Aorta (tissue), 5 donors: Measurements from ENCODE around the gene SPRR1B. TPM values are rescaled to one million over a fixed set of nuclear protein-coding genes. Genes with fewer than 3 reads are reported as not detected.
"Not testable (repeated sequence)": the region's sequence is repeated elsewhere in the genome, so short reads cannot be mapped to it uniquely, and the experiment has no call there.

ENCODE experiments used
- ATAC-seq: fragments of 200-7000 bp; cut with Tn5 transposase; one replicate; pipeline ENCODE4 v1.9.1; 2022; ENCODE audit warnings: moderate library complexity; ENCODE audit not compliant: low FRiP score
- DNase-seq, 2 donors: peaks; one replicate each; pipeline ENCODE4 v3.0.0-alpha.2; 2020
- H3K27ac ChIP-seq, 2 donors: one replicate each; pipeline ENCODE4 v1.5.1; 2013; ENCODE audit warnings: low read length in 2 of 2, mild to moderate bottlenecking in 2 of 2, moderate library complexity in 2 of 2, control low read depth in 1 of 2, inconsistent platforms in 1 of 2, low read depth in 1 of 2
- H3K27me3 ChIP-seq, 2 donors: one replicate each; pipeline ENCODE4 v1.6.1; 2013; ENCODE audit warnings: control low read depth in 1 of 2, low read length in 1 of 2, mild to moderate bottlenecking in 1 of 2, moderate library complexity in 1 of 2; ENCODE audit not compliant: insufficient read depth in 2 of 2, control insufficient read depth in 1 of 2
- H3K36me3 ChIP-seq, 2 donors: one replicate each; pipeline ENCODE4 v1.6.1; 2013; ENCODE audit warnings: control low read depth in 1 of 2, low read length in 1 of 2, mild to moderate bottlenecking in 1 of 2; ENCODE audit not compliant: insufficient read depth in 2 of 2, control insufficient read depth in 1 of 2
- H3K4me1 ChIP-seq, 2 donors: one replicate each; pipeline ENCODE4 v1.6.1; 2013; ENCODE audit warnings: low read length in 2 of 2, control low read depth in 1 of 2, mild to moderate bottlenecking in 1 of 2, moderate library complexity in 1 of 2; ENCODE audit not compliant: insufficient read depth in 2 of 2, control insufficient read depth in 1 of 2
- H3K4me3 ChIP-seq, 2 donors: one replicate each; pipeline ENCODE4 v1.5.1; 2013; ENCODE audit warnings: low read length in 2 of 2, control low read depth in 1 of 2, mild to moderate bottlenecking in 1 of 2
- H3K9me3 ChIP-seq: one replicate; pipeline ENCODE4 v1.6.1; 2013; ENCODE audit warnings: mild to moderate bottlenecking, low read length; ENCODE audit not compliant: control insufficient read depth
- WGBS, 2 donors: extraction: QIAGEN DNeasy Blood & Tissue Kit; methylation state at CpG; one replicate each; pipeline ENCODE4 v1.1.7; 2013; 5-methylcytosine and 5-hydroxymethylcytosine counted together
- intact Hi-C, 2 donors: fragments of 100-400 bp; cut with DNase I; formaldehyde crosslinking; loops; one replicate each; pipeline versions ENCODE4 v1.14.2 to v1.15.0; 2022
- polyA plus RNA-seq, 2 donors: library from polyadenylated mRNA; stranded (reverse); fragments of 200-250 nt; gene quantifications; one replicate each; pipeline ENCODE4 v1.2.3, GENCODE V29; 2013
- total RNA-seq, 2 donors: library from RNA; stranded (reverse); fragmentation: NEBNext Ultra II Directional; extraction: Animal tissue kit (Norgen Biotek cat#: 25700); gene quantifications; one replicate each; pipeline ENCODE4 v1.2.1, GENCODE V29; 2021
- donor health status: healthy with polysubstance abuse.
- donor health status: Bipolar disorder and iron deficiency.
- donor health status: DM: no; HTN: no; CAD: no.
- donor health status: DM: no; HTN: no; CAD: no.
- donor health status: DM: yes; HTN: yes; CAD: no.

The SPRR1B gene
- total and polyA plus RNA-seq, 4 donors: 0.74 to 1.9 TPM; not detected in 2

DNA sequence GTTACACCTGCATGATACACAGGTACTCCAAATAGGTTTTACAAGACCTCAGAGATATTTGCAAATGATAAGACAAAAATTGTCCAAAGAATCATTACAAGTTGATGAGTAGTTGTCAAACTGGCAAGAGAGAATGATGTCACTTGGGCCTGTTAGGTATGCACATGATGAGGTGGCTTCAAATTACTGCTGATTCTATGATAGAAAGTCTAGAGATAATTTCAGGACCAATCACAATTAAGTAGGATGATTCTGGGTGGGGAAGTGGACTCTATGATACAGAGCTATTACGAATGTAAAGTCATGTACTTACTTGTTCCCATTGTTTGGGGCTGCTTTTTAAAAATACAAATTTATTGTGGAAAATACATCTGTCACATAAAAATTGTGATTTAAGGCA, 5.2 kb upstream of the SPRR1B start:
- intact Hi-C loops: no loop called here
- WGBS, 2 donors: 84 to 85% methylated on average over 1 of the region's 1 CpG
- Histone ChIP-seq H3K27me3 (no peaks in the 10 kb centered on the region), H3K4me3 (no peak overlapping the region), H3K4me1 (no peaks in the 10 kb centered on the region), H3K36me3 (no peaks in the 10 kb centered on the region), H3K27ac (no peak overlapping the region), H3K9me3 (no peaks in the 10 kb centered on the region)
- ATAC-seq (no peak), DNase-seq (no peak)

DNA sequence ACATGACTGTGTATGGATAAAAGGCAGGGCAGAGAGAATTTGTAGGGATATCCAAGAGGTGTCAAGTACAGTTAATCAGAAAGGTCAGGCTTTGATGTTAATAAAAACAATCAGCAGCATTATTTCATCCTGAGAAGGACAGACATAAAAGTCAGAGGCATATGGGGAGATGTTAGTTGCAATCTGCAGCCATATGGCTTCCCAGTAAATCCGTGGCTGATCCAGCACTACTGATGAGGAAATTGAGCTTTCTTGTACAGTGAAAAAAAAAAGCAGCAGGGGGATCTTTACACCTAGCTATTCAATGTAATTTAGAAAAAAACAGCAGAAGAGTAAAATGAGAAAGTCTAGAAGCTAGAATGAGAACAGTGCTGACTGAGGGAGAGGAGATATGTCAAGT, 2.2 kb upstream of the SPRR1B start:
- H3K27ac ChIP-seq: no peak overlapping the region
- intact Hi-C loops: no loop called here
- H3K9me3 ChIP-seq: no peaks in the 10 kb centered on the region
- H3K27me3 ChIP-seq: no peaks in the 10 kb centered on the region
- no peaks in the 10 kb centered on the region for H3K4me1 ChIP-seq
- no peak overlapping the region for H3K4me3 ChIP-seq
- WGBS, 2 donors: 43 to 62% methylated on average over 1 of the region's 1 CpG
- DNase-seq (no peak), ATAC-seq (no peak)
- no peaks in the 10 kb centered on the region for H3K36me3 ChIP-seq

DNA sequence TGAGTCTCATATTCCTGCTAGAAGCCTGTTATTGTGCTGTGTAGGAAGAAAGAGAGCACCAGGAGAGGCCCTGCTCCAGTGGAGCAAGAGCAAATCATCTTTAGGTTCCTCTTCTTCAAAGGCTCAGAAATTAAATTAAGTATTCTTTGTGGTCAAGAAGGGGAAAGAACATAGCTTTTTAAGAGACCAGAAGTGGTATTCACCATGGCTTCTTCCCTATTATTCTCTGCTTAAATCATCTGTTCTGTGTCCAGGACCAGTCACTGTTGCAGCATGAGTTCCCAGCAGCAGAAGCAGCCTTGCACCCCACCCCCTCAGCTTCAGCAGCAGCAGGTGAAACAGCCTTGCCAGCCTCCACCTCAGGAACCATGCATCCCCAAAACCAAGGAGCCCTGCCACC, 1.1 kb downstream of the SPRR1B start:
- no peaks in the 10 kb centered on the region for H3K27me3 ChIP-seq
- ATAC-seq (no peak), DNase-seq (no peak)
- intact Hi-C loops: no loop called here
- no peaks in the 10 kb centered on the region for H3K4me1 ChIP-seq
- H3K27ac ChIP-seq: no peak overlapping the region
- no peaks in the 10 kb centered on the region for H3K9me3 ChIP-seq
- no peaks in the 10 kb centered on the region for H3K36me3 ChIP-seq
- H3K4me3 ChIP-seq: no peak overlapping the region

DNA sequence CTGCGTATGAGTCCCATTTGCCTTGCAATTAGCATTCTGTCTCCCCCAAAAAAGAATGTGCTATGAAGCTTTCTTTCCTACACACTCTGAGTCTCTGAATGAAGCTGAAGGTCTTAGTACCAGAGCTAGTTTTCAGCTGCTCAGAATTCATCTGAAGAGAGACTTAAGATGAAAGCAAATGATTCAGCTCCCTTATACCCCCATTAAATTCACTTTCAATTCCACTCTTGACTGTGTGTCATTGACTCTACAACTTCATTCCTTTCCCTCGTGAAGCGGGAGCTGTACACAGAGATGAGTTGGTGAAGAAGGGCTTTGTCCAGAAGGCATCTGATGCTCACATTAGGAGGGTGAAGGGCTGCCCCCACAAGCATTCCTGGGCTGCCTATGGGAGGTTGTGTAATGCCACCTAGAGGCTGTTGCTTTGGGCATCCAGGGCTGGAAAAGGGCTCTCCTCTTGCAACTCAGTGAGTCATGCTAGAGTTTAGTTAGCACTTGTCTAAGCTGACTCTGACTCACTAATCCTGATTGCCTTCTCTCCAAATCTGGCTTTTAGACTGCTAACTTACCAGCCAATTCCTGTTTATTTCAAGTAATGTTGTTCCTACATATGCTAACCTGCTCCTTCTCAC, 1.8 kb downstream of the SPRR1B start:
- intact Hi-C loops: no loop called here
- Histone ChIP-seq H3K27ac (no peak overlapping the region), H3K9me3 (no peaks in the 10 kb centered on the region), H3K4me1 (no peaks in the 10 kb centered on the region), H3K27me3 (no peaks in the 10 kb centered on the region), H3K4me3 (no peak overlapping the region), H3K36me3 (no peaks in the 10 kb centered on the region)
- WGBS, 2 donors: 28 to 43% methylated on average over 3 of the region's 3 CpGs
- ATAC-seq: no peak
- no peak for DNase-seq

DNA sequence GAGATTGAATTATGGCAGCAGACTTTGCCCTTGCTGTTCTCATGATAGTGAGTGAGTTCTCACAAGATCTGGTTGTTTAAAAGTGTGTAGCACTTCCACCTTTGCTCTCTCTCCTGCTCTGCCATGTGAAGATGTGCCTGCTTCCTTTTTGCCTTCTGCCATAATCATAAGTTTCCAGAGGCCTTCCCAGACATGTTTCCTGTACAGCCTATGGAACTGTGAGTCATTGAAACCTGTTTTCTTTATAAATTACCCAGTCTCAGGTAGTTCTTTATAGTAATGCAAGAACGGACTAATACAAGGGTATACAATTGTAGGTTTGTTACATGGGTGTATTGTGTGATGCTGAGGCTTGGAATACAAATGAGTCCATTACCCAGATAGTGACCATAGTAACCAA, 4.2 kb downstream of the SPRR1B start:
- Histone ChIP-seq H3K36me3 (no peaks in the 10 kb centered on the region), H3K27ac (no peak overlapping the region), H3K4me1 (no peaks in the 10 kb centered on the region), H3K27me3 (no peaks in the 10 kb centered on the region), H3K4me3 (no peak overlapping the region), H3K9me3 (no peaks in the 10 kb centered on the region)
- no peak for DNase-seq
- no peak for ATAC-seq
- intact Hi-C loops: no loop called here
- WGBS, 2 donors: 77% methylated on average over 1 of the region's 1 CpG

DNA sequence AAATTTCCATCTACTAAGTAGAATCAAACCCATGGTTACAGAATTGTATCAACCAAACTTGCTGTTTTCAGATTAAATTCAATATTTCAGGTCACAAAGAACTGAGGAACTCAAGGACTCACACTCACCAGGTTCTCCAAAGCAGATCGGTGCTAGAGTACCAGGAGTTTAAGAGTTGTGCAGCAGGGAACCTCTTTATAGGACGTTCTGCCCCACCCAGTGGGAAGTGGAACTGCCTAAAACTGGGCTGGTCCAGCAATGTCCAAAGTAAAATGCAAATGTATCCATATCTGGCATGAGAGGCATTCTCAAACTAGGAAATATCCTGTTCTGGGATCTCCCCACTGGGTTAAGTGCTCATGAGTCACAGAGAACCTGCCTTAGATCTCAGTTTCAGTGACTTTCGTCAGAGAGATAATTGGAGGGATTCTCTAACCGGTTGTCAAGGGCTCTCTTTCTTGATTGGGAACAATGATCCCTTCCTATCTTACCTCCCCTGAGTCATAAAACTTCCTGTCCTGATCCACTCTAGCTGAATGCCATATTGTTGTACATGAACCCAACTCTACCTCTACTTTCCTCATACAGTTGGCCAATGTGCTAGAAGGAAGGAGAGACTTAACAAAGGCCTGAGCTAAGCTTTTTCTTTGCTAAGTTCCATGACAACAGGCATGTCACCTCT, 10.1 kb downstream of the SPRR1B start, which contains the start of gene SPRR2D:
Gene SPRR2D (minus strand): TSS at position 171 of the 682 bp plus-strand sequence. CDS start 774 bp downstream, outside the sequence.
- Histone ChIP-seq H3K4me1 (no peaks in the 10 kb centered on the region), H3K27ac (peak within 1 kb of the TSS in 1 of 2 donors; percentile 28), H3K9me3 (peaks cover 2% of the 10 kb centered on the region), H3K27me3 (no peaks in the 10 kb centered on the region), H3K4me3 (no peak within 1 kb of the TSS), H3K36me3 (no peaks in the 10 kb centered on the region)
- WGBS, 2 donors: 61 to 66% methylated on average over 4 of the region's 4 CpGs
- intact Hi-C loops: no loop called here
- DNase-seq (no peak), ATAC-seq (no peak)

DNA sequence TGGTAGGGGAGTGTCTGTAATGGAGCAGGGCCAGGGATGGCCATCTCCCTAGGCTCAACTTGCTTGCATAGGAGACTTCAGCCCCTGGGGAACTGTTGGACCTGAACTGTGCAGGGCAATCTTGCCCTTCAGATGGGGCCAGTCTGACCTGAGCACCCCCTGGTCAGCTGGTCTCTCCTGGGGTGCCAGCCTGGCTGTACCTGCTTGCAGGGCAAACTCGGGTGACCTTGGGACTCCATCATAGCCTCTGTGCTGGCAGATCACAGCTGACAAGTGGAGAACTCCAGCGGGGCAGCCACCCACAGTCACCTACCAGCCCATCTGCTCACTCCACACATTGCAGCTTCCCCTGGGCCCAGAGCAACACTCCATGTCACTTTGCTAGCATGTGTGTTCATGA, 18.2 kb downstream of the SPRR1B start:
- intact Hi-C loops: no loop called here
- DNase-seq: no peak
- Histone ChIP-seq H3K36me3 (no peaks in the 10 kb centered on the region), H3K27ac (no peak overlapping the region), H3K4me1 (no peaks in the 10 kb centered on the region), H3K4me3 (no peak overlapping the region), H3K9me3 (no peaks in the 10 kb centered on the region), H3K27me3 (no peaks in the 10 kb centered on the region)
- 79 to 82% methylated on average over 2 of the region's 2 CpGs for WGBS, 2 donors
- no peak for ATAC-seq

DNA sequence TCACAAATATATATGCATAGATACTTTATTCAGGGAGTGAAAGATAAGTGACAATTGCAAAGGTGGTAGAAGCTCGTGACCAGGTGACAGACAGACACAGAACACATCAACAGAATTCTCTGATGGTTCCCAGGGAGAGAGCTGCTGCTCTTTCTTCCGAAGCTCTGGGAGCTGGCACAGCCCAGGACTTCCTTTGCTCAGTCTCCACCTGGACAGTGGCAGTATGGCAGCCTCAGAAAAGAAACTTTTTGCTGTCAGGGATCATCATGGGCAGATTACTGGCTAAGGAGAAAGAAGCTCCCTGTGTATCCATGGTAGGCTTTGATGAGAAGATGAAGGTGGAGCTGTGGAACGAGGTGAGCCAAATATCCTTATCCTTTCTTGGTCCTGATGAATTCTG, 25.1 kb downstream of the SPRR1B start:
- 54 to 64% methylated on average over 3 of the region's 3 CpGs for WGBS, 2 donors
- H3K27me3 ChIP-seq, H3K27ac ChIP-seq, H3K36me3 ChIP-seq, DNase-seq, H3K4me1 ChIP-seq, H3K4me3 ChIP-seq, intact Hi-C loops, H3K9me3 ChIP-seq, ATAC-seq: not testable (repeated sequence)

DNA sequence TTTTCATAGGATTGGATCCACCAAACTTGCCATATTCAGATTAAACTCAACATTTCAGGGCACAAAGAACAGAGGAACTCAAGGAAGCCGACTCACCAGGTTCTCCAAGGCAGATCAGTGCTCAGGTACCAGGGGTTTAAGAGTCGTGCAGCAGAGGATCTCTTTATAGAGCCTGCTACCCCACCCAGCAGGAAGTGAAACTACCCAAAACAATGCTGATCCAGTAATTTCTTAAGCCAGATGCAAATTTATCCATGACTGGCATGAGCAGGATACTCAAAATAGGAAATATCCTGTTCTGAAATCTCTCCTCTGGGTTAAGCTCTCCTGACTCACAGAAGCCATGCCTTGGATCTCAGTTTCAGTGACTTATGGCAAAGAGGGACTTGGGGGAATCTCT, 26.4 kb downstream of the SPRR1B start, which contains the start of gene SPRR2A:
Gene SPRR2A (minus strand): TSS at position 138 of the 400 bp plus-strand sequence. CDS start 777 bp downstream, outside the sequence.
- Histone ChIP-seq H3K36me3 (no peaks in the 10 kb centered on the region), H3K4me3 (no peak within 1 kb of the TSS), H3K27ac (no peak within 1 kb of the TSS), H3K9me3 (no peaks in the 10 kb centered on the region), H3K4me1 (no peaks in the 10 kb centered on the region), H3K27me3 (no peaks in the 10 kb centered on the region)
- intact Hi-C loops: no loop called here
- WGBS, 2 donors: 58 to 59% methylated on average over 2 of the region's 2 CpGs
- no peak for ATAC-seq
- DNase-seq: no peak
